ENCODE results near the gene SIM2.

DNA sequence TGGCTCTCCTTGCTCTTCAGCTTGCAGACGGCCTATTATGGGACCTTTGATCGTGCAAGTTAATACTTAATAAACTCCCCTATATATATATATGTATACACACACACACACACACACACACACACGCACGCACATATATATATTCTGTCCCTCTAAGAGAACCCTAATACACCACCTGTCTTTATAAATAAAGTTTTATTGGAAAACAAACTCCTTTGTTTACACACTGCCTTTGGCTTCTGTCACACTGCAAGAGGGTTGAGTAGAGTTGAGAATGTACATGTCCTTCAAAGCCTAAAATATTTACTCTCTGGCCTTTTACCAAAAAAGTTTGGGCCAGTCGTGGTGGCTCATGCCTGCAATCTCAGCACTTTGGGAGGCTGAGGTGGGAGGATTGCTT, 26.2 kb upstream of the SIM2 start:
- no peak for TF ChIP-seq EP300 (IDR thresholded peaks at IDR 0.05; ENCODE audit: low read depth in 2 of 2, low read length in 2 of 2)
- TF ChIP-seq EP300 (CRISPR knock-in tag; IDR thresholded peaks at IDR 0.05; ENCODE audit: borderline replicate concordance): no peak
- TF ChIP-seq KMT2A (CRISPR knock-in tag; IDR thresholded peaks at IDR 0.05): no peak
- TF ChIP-seq, protein P1, sequence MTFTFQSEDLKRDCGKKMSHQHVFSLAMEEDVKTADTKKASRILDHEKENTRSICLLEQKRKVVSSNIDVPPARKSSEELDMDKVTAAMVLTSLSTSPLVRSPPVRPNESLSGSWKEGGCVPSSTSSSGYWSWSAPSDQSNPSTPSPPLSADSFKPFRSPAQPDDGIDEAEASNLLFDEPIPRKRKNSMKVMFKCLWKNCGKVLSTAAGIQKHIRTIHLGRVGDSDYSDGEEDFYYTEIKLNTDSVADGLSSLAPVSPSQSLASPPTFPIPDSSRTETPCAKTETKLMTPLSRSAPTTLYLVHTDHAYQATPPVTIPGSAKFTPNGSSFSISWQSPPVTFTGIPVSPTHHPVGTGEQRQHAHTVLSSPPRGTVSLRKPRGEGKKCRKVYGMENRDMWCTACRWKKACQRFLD (CRISPR knock-in tag; IDR thresholded peaks at IDR 0.05; ENCODE audit: borderline replicate concordance): no peak
- TF ChIP-seq, protein P2, sequence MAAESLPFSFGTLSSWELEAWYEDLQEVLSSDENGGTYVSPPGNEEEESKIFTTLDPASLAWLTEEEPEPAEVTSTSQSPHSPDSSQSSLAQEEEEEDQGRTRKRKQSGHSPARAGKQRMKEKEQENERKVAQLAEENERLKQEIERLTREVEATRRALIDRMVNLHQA (CRISPR knock-in tag; IDR thresholded peaks at IDR 0.05): no peak
- no peak for TF ChIP-seq POLR2A (IDR thresholded peaks at IDR 0.05; ENCODE audit: insufficient read depth in 1 of 2, low read depth in 2 of 2, low read length in 2 of 2)
- no peak for TF ChIP-seq SMARCC2 (IDR thresholded peaks at IDR 0.05)
- TF ChIP-seq ZBTB7A (CRISPR knock-in tag; IDR thresholded peaks at IDR 0.05): no peak
- TF ChIP-seq TP53 (CRISPR knock-in tag; conservative IDR thresholded peaks at IDR 0.05): no peak
- no peak for TF ChIP-seq EHMT2 (IDR thresholded peaks at IDR 0.05; ENCODE audit: borderline replicate concordance, low read depth, low read length)
- TF ChIP-seq, protein P3, sequence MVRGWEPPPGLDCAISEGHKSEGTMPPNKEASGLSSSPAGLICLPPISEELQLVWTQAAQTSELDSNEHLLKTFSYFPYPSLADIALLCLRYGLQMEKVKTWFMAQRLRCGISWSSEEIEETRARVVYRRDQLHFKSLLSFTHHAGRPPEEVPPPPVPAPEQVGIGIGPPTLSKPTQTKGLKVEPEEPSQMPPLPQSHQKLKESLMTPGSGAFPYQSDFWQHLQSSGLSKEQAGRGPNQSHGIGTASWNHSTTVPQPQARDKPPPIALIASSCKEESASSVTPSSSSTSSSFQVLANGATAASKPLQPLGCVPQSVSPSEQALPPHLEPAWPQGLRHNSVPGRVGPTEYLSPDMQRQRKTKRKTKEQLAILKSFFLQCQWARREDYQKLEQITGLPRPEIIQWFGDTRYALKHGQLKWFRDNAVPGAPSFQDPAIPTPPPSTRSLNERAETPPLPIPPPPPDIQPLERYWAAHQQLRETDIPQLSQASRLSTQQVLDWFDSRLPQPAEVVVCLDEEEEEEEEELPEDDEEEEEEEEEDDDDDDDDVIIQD (CRISPR knock-in tag; IDR thresholded peaks at IDR 0.05; ENCODE audit: low read depth): no peak
- no peak for TF ChIP-seq POLR2AphosphoS5 (IDR thresholded peaks at IDR 0.05; ENCODE audit: low read depth, low read length)

All from HepG2 (cell line).